GM13976 (cell line): Measurements from ENCODE around the gene WWOX.

Experiments used
- DNase-seq: peaks from one replicate; pipeline ENCODE4 v3.0.0; 2012; ENCODE audit warnings: low spot score
- CTCF ChIP-seq: IDR thresholded peaks from 2 replicates; pipeline ENCODE4 v1.5.1; 2012; ENCODE audit warnings: borderline replicate concordance, mild to moderate bottlenecking; ENCODE audit not compliant: insufficient read depth; ENCODE audit errors: extremely low read depth, missing control alignments, control extremely low read depth
- in situ Hi-C: fragments of 300-500 bp; cut with MboI; formaldehyde crosslinking; loops from one replicate; pipeline ENCODE4 v1.12.0; 2022; ENCODE audit warnings: low sequenced_read_pairs, mixed read lengths, inconsistent platforms; ENCODE audit not compliant: unreplicated experiment

WWOX gene

GRCh38 chr16:78413651-78414050, 314.2 kb downstream of the WWOX start:
- in situ Hi-C loops, result no loop called here
- no peak for DNase-seq
- no peak for TF ChIP-seq CTCF

- no peak for DNase-seq
- in situ Hi-C loops, result no loop called here
- TF ChIP-seq CTCF, result no peak
Observed at GRCh38 chr16:78415013-78415412, 315.6 kb downstream of the WWOX start.

- in situ Hi-C loops, result no loop called here
- no peak for TF ChIP-seq CTCF
- no peak for DNase-seq
Observed at GRCh38 chr16:78415669-78416068, 316.2 kb downstream of the WWOX start.

GRCh38 chr16:78416400-78416799, 316.9 kb downstream of the WWOX start:
- in situ Hi-C loops, result no loop called here
- no peak for TF ChIP-seq CTCF
- no peak for DNase-seq

- TF ChIP-seq CTCF, result no peak
- in situ Hi-C loops, result no loop called here
Observed at GRCh38 chr16:78421181-78421708, 321.8 kb downstream of the WWOX start.

GRCh38 chr16:78425281-78425680, 325.8 kb downstream of the WWOX start:
- TF ChIP-seq CTCF, result no peak
- DNase-seq, result no peak
- in situ Hi-C loops, result no loop called here

More at GRCh38 chr16:78421181-78421708, 321.8 kb downstream of the WWOX start:
- no peak for DNase-seq
